K562 (cell line): Measurements from ENCODE around the gene EXTL1. TPM values are rescaled to one million over a fixed set of nuclear protein-coding genes. Genes with fewer than 3 reads are reported as not detected.
A peak's percentile ranks its signal among the peaks of the same experiment; 100 is the strongest.

Experiments
- ATAC-seq: fragments of 200-7000 bp; cut with Tn5 transposase; 3 replicates; pipeline ENCODE4 v1.9.1; 2020; ENCODE audit warnings: moderate library complexity
- Bru-seq: library from RNA; stranded (reverse); fragments of 400-500 nt; gene quantifications from one replicate; lab custom pipeline; 2021; lab: Mats Ljungman, UMichigan
- BruChase-seq, 2 experiments: library from RNA; stranded (reverse); fragments of 400-500 nt; gene quantifications; one replicate each; lab custom pipeline; 2021; lab: Mats Ljungman, UMichigan
- BruUV-seq: library from RNA; stranded (reverse); fragments of 400-500 nt; replicated peaks from 2 replicates; lab custom pipeline; 2021; lab: Mats Ljungman, UMichigan
- CTCF ChIA-PET: fragments of 300-600 bp; formaldehyde crosslinking; extraction: SDS; loops from one replicate; lab custom pipeline; 2021; ENCODE audit warnings: low intra/inter-chr PET ratio; lab: Yijun Ruan, JAX
- POLR2A ChIA-PET: fragments of 300-600, 350-650 bp; sonication (Branson Sonifier 250); formaldehyde crosslinking; extraction: SDS; loops from one replicate; lab custom pipeline; 2021; ENCODE audit warnings: antibody characterized with exemption, inconsistent platforms; lab: Yijun Ruan, JAX
- DNase-seq, 4 experiments: peaks; one replicate each; pipeline versions ENCODE4 v3.0.0 to v3.0.0-alpha.2; 2011 to 2018; ENCODE audit warnings: low spot score in 3 of 4, mixed read lengths in 3 of 4; ENCODE audit errors: extremely low read depth in 1 of 4
- FAIRE-seq: peaks from 2 replicates; lab custom pipeline; 2011; peaks lifted over from hg19 to GRCh38; lab: Jason Lieb, UNC
- H2AFZ ChIP-seq: 2 replicates; pipeline ENCODE4 v1.6.0; 2011; ENCODE audit warnings: low read depth, low read length, control low read depth, inconsistent platforms
- H3K27ac ChIP-seq: fragments of 200-600 bp; 3 replicates; pipeline ENCODE4 v1.8.0; 2011; ENCODE audit warnings: low read depth, mild to moderate bottlenecking, control low read depth, inconsistent platforms, low read length, moderate library complexity, mixed read lengths; ENCODE audit errors: extremely low read depth
- H3K27me3 ChIP-seq, 2 experiments: fragments of 300-600 bp in 1 of 2; 2 replicates in 1 of 2; 3 replicates in 1 of 2; pipeline versions ENCODE4 v1.6.0 to v1.8.0; 2011; ENCODE audit warnings: inconsistent platforms in 2 of 2, low read length in 2 of 2, mild to moderate bottlenecking in 1 of 2, mixed read lengths in 1 of 2, moderate library complexity in 1 of 2; ENCODE audit not compliant: control insufficient read depth in 2 of 2, insufficient read depth in 2 of 2
- H3K36me3 ChIP-seq: fragments of 300-600 bp; 3 replicates; pipeline ENCODE4 v1.8.0; 2011; ENCODE audit warnings: mild to moderate bottlenecking, low read length, inconsistent platforms; ENCODE audit not compliant: control insufficient read depth, insufficient read depth
- H3K4me1 ChIP-seq, 2 experiments: fragments of 200-600 bp in 1 of 2; replicated peaks in 1 of 2; 2 replicates in 1 of 2; 3 replicates in 1 of 2; pipeline versions ENCODE4 v1.5.1 to v1.8.0; 2011; ENCODE audit warnings: inconsistent platforms in 2 of 2, low read length in 2 of 2, mild to moderate bottlenecking in 1 of 2, mixed read lengths in 1 of 2, moderate library complexity in 1 of 2; ENCODE audit not compliant: control insufficient read depth in 2 of 2, insufficient read depth in 2 of 2
- H3K4me2 ChIP-seq: 2 replicates; pipeline ENCODE4 v1.6.1; 2011; ENCODE audit warnings: low read length, control low read depth, inconsistent platforms, mixed read lengths; ENCODE audit not compliant: insufficient read depth
- H3K4me3 ChIP-seq: fragments of 200-600 bp; sonication (generic), shearing (Covaris generic); 2 replicates; pipeline ENCODE4 v1.5.1; 2016; ENCODE audit warnings: control low read depth, inconsistent platforms
- H3K79me2 ChIP-seq: fragments of 200-600 bp; 3 replicates; pipeline ENCODE4 v1.8.0; 2011; ENCODE audit warnings: low read length, inconsistent platforms; ENCODE audit not compliant: control insufficient read depth, insufficient read depth
- H3K9ac ChIP-seq, 2 experiments: 2 replicates each; pipeline versions ENCODE4 v1.6.0 to v1.6.1; 2011; ENCODE audit warnings: low read depth in 2 of 2, low read length in 2 of 2, control low read depth in 1 of 2, inconsistent platforms in 1 of 2, mild to moderate bottlenecking in 1 of 2, mixed read lengths in 1 of 2; ENCODE audit not compliant: insufficient read depth in 1 of 2
- H3K9me1 ChIP-seq: one replicate; pipeline ENCODE4 v1.6.0; 2011; ENCODE audit warnings: inconsistent platforms, mild to moderate bottlenecking, low read length, moderate library complexity; ENCODE audit not compliant: control insufficient read depth, insufficient read depth
- H3K9me3 ChIP-seq: replicated peaks from 2 replicates; pipeline ENCODE4 v1.5.1; 2011; ENCODE audit warnings: low read depth, low read length, inconsistent platforms; ENCODE audit not compliant: control insufficient read depth, insufficient read depth
- H4K20me1 ChIP-seq: replicated peaks from 2 replicates; pipeline ENCODE4 v1.6.1; 2011; ENCODE audit warnings: low read length, inconsistent platforms, mixed read lengths; ENCODE audit not compliant: control insufficient read depth, insufficient read depth
- BDP1 ChIP-seq: IDR thresholded peaks from 3 replicates; pipeline ENCODE4 v1.6.1; 2011; ENCODE audit not compliant: insufficient read length, insufficient read depth
- CBFA2T3 ChIP-seq: fragments of 450-650 bp; IDR thresholded peaks from 2 replicates; pipeline ENCODE4 v1.6.1; 2017
- FIP1L1 ChIP-seq: fragments of 200-400 bp; formaldehyde crosslinking; IDR thresholded peaks from 2 replicates; pipeline ENCODE4 v1.6.1; 2018; ENCODE audit warnings: mild to moderate bottlenecking, low read depth, low read length; ENCODE audit not compliant: poor library complexity, severe bottlenecking
- GATA2 ChIP-seq: sonication (generic); formaldehyde crosslinking; IDR thresholded peaks from 2 replicates; pipeline ENCODE4 v1.4.0; 2020; ENCODE audit warnings: mild to moderate bottlenecking, missing genetic modification reagents
- PTTG1 ChIP-seq: fragments of 450-650 bp; IDR thresholded peaks from 2 replicates; pipeline ENCODE4 v1.6.1; 2016; ENCODE audit warnings: low read depth, mild to moderate bottlenecking, missing genetic modification characterization, missing compliant biosample characterization
- RBBP5 ChIP-seq: fragments of 200-600 bp; sonication (generic); IDR thresholded peaks from 2 replicates; pipeline ENCODE4 v1.6.1; 2012; ENCODE audit warnings: borderline replicate concordance, mild to moderate bottlenecking, low read length, control low read depth, inconsistent platforms; ENCODE audit not compliant: insufficient read depth, poor library complexity, severe bottlenecking
- RBFOX2 ChIP-seq: fragments of 200-400 bp; formaldehyde crosslinking; IDR thresholded peaks from 2 replicates; pipeline ENCODE4 v1.6.1; 2017; ENCODE audit warnings: low read depth, mild to moderate bottlenecking, low read length, moderate library complexity
- SLC30A9 ChIP-seq: fragments of 250-450 bp; sonication (Bioruptor Pico); IDR thresholded peaks from 2 replicates; pipeline ENCODE4 v1.8.0; 2022; ENCODE audit warnings: mild to moderate bottlenecking, moderate library complexity
- ZBTB7A ChIP-seq: IDR thresholded peaks from 2 replicates; pipeline ENCODE4 v1.6.1; 2011; ENCODE audit warnings: low read depth, mild to moderate bottlenecking, low read length, moderate library complexity, borderline replicate concordance; ENCODE audit not compliant: control insufficient read depth
- ZNF197 ChIP-seq: fragments of 200-800 bp; sonication (Bioruptor generic); IDR thresholded peaks from 2 replicates; pipeline ENCODE4 v1.6.1; 2016; ENCODE audit warnings: low read depth, missing genetic modification characterization, missing compliant biosample characterization
- ZSCAN29 ChIP-seq: fragments of 450-650 bp; IDR thresholded peaks from 2 replicates; pipeline ENCODE4 v1.6.1; 2017
- WGBS: fragments of 100-300 bp; shearing (Covaris generic); methylation state at CpG from one replicate; pipeline ENCODE4 v1.1.6; 2016; ENCODE audit warnings: low coverage, mixed read lengths; ENCODE audit not compliant: insufficient coverage; ENCODE audit errors: missing lambda C conversion rate; 5-methylcytosine and 5-hydroxymethylcytosine counted together
- in situ Hi-C: fragments of 300-500 bp; cut with MboI; formaldehyde crosslinking; loops from 4 replicates; pipeline ENCODE4 v1.15.0; 2018; ENCODE audit warnings: inconsistent platforms, mixed read lengths
- intact Hi-C: fragments of 100-400 bp; cut with micrococcal nuclease; formaldehyde crosslinking; loops from 2 replicates; pipeline ENCODE4 v1.14.2; 2022
- long read RNA-seq, 3 experiments: library from polyadenylated mRNA in 2 of 3; library from RNA in 1 of 3; unstranded in 2 of 3; stranded (forward) in 1 of 3; transcript quantifications; one replicate each; pipeline ENCODE4 v2.0.0, GENCODE V29; 2019 to 2022
- polyA minus RNA-seq, 3 experiments: library from RNA; depleted of rRNA, polyadenylated mRNA; stranded (reverse); fragments of >200 nt; gene quantifications; 2 replicates each; pipeline ENCODE4 v1.2.3, GENCODE V29; 2011
- polyA plus RNA-seq, 8 experiments: library from polyadenylated mRNA; depleted of rRNA in 4 of 8; stranded (reverse) in 5 of 8; unstranded in 3 of 8; fragments of >200 nt; fragmentation: Nextera tagmentation in 2 of 8; fragmentation: Illumina TruSeq in 1 of 8; extraction: Ambion mirVana in 2 of 8; extraction: Trizol in 1 of 8; gene quantifications; 2 replicates each; pipeline versions ENCODE4 v1.2.1 to v1.2.3, GENCODE V29; 2011 to 2014; ENCODE audit warnings: inconsistent platforms in 1 of 8, missing spikeins in 1 of 8
- total RNA-seq, 7 experiments: library from RNA; depleted of rRNA in 6 of 7; stranded (reverse); fragments of >200 nt in 6 of 7; fragmentation: Illumina TruSeq in 2 of 7; extraction: Trizol in 2 of 7; gene quantifications; 2 replicates each; pipeline versions ENCODE4 v1.2.1 to v1.2.3, GENCODE V29; 2011 to 2021; ENCODE audit warnings: low replicate concordance in 1 of 7
- TF ChIP-seq, protein P1 (sequence below): sonication (generic); formaldehyde crosslinking; IDR thresholded peaks from 2 replicates; pipeline ENCODE4 v1.8.1; 2022; ENCODE audit warnings: missing genetic modification reagents
- TF ChIP-seq, protein P2 (sequence below): sonication (generic); formaldehyde crosslinking; IDR thresholded peaks from 2 replicates; pipeline ENCODE4 v1.8.0; 2022; ENCODE audit warnings: missing genetic modification reagents, mild to moderate bottlenecking, borderline replicate concordance

EXTL1 gene, protein sequence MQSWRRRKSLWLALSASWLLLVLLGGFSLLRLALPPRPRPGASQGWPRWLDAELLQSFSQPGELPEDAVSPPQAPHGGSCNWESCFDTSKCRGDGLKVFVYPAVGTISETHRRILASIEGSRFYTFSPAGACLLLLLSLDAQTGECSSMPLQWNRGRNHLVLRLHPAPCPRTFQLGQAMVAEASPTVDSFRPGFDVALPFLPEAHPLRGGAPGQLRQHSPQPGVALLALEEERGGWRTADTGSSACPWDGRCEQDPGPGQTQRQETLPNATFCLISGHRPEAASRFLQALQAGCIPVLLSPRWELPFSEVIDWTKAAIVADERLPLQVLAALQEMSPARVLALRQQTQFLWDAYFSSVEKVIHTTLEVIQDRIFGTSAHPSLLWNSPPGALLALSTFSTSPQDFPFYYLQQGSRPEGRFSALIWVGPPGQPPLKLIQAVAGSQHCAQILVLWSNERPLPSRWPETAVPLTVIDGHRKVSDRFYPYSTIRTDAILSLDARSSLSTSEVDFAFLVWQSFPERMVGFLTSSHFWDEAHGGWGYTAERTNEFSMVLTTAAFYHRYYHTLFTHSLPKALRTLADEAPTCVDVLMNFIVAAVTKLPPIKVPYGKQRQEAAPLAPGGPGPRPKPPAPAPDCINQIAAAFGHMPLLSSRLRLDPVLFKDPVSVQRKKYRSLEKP
- total RNA-seq (2011; cell fraction: chromatin; rRNA removed; ENCODE audit: low replicate concordance) = 0.58 TPM in 1 of 2 replicates, not detected in the other
- total RNA-seq (2011; cell fraction: nucleolus; rRNA removed) = 1.5 and 2.0 TPM in 2 replicates
- 0.95 and 1.9 TPM in 2 replicates for total RNA-seq (2011; cell fraction: nucleoplasm; rRNA removed)
- total RNA-seq (2014; rRNA removed) (0.12 and 0.23 TPM in 2 replicates), total RNA-seq (2014; rRNA removed; fragmentation: Illumina TruSeq; extraction: Trizol) (0.04 TPM in 1 of 2 replicates, not detected in the other), total RNA-seq (2015; rRNA removed; fragmentation: Illumina TruSeq; extraction: Trizol) (0.07 and 0.08 TPM in 2 replicates), total RNA-seq (2021) (0.13 and 0.16 TPM in 2 replicates), polyA plus RNA-seq (2011; rRNA removed) (0.07 and 0.11 TPM in 2 replicates), polyA plus RNA-seq (2014; fragmentation: Illumina TruSeq; extraction: Trizol) (0.06 TPM in 1 of 2 replicates, not detected in the other), polyA plus RNA-seq (2014; fragmentation: Nextera tagmentation; extraction: Ambion mirVana) (not detected), polyA plus RNA-seq (2014; rRNA removed) (0.09 and 0.16 TPM in 2 replicates), polyA minus RNA-seq (2011; rRNA and poly(A)+ RNA removed) (0.11 and 0.18 TPM in 2 replicates), Bru-seq, nascent RNA (percentile 26 among the genes with signal in this experiment), BruChase-seq, experiment 1, labeled RNA remaining after a 2-hour chase (not detected), BruChase-seq, experiment 2, labeled RNA remaining after a 6-hour chase (percentile 16 among the genes with signal in this experiment)
- polyA plus RNA-seq (2011; cell fraction: cytosol; rRNA removed) = 0.07 and 0.13 TPM in 2 replicates
- 0.28 and 0.32 TPM in 2 replicates for polyA plus RNA-seq (2011; cell fraction: nucleus; rRNA removed)
- 0.13 and 0.68 TPM in 2 replicates for polyA plus RNA-seq (2012)
- 0.29 and 0.55 TPM in 2 replicates for polyA minus RNA-seq (2011; cell fraction: cytosol; rRNA and poly(A)+ RNA removed)
- polyA minus RNA-seq (2011; cell fraction: nucleus; rRNA and poly(A)+ RNA removed) = 1.3 and 2.3 TPM in 2 replicates
- long read RNA-seq, experiment 1 = 0 reads
- long read RNA-seq, experiment 2 = 0 reads
- long read RNA-seq, experiment 3 = 0 reads

DNA sequence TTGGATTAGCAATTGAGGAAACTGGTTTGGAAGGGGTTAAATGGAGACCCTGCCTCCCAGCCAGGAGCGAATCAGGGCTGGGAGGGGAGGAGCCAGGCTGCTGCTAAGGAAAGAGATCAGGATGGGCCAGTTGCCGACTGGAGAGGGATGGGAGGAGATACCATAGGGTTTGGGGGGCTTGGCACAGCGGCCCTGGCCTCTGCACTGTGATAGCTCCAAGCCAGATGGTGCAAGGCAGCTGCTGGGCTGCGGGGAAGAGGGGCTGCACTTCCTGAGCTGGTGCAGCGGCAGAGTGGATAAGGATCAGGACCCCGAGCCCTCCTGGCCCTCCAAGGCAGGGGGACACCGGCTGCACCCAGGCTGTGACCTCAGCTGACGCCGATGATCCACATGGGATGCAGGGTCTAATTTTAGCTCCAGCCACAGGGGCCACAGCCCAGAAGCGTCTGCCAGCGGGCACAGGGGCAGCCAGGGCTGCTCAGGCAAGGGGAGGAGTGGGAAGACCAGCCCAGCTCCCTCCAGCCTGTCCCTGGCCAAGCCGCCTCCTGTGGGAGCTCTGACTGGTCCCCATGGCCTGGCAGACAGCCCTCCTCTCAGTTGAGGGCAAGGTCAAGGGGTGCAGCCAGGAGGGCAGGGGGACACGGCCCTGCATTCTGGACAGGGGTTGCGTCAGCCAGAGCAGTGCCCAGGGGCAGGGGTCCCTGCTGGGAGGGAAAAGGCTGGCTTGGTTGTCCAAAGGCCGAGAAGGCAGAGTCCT is at the start of gene EXTL1:
Gene EXTL1 (plus strand): TSS at position 129 of the 757 bp plus-strand sequence. CDS start 872 bp downstream, outside the sequence.
- Histone ChIP-seq H3K4me2 (no peak within 1 kb of the TSS), H3K9me1 (no peaks in the 10 kb centered on the region), H3K9ac (peak within 1 kb of the TSS in 1 of 2 experiments; percentile 57; a peak in 2 of 4 replicates), H3K4me1 (peaks cover 6 to 27% of the 10 kb centered on the region in 2 experiments), H3K4me3 (no peak within 1 kb of the TSS), H3K9me3 (no peaks in the 10 kb centered on the region), H3K27me3 (no peaks in the 10 kb centered on the region), H4K20me1 (no peaks in the 10 kb centered on the region), H3K79me2 (no peaks in the 10 kb centered on the region), H3K27ac (no peak within 1 kb of the TSS), H3K36me3 (no peaks in the 10 kb centered on the region), H2AFZ (no peak within 1 kb of the TSS)
- ChIA-PET POLR2A (interaction anchor here (0.5 to 1.9 kb wide), 10 partner anchors 7 to 1052 kb away, joined by 3 to 9 read pairs (median 4); no protein-coding TSS in a partner anchor), CTCF (no interaction called here)
- peak; percentile 65 for ATAC-seq
- 35% methylated on average over 15 of the region's 15 CpGs for WGBS
- in situ Hi-C loops (no loop called here), intact Hi-C loops (no loop called here)
- FAIRE-seq = peak; percentile 85
- BruUV-seq = no TSS peak
- no peak for DNase-seq
- TF ChIP-seq ZSCAN29 (no peak), RBFOX2 (0 out of 2 replicates have a peak, but pooled peaks have one; percentile 18), ZNF197 (CRISPR knock-in tag) (no peak), FIP1L1 (peak; percentile 28), RBBP5 (no peak), PTTG1 (no peak), SLC30A9 (CRISPR knock-in tag) (no peak), GATA2 (CRISPR knock-in tag) (no peak), CBFA2T3 (0 out of 2 replicates have a peak, but pooled peaks have one; percentile 1), ZBTB7A (0 out of 2 replicates have a peak, but pooled peaks have one; percentile 31), BDP1 (no peak)
- TF ChIP-seq, protein P1, sequence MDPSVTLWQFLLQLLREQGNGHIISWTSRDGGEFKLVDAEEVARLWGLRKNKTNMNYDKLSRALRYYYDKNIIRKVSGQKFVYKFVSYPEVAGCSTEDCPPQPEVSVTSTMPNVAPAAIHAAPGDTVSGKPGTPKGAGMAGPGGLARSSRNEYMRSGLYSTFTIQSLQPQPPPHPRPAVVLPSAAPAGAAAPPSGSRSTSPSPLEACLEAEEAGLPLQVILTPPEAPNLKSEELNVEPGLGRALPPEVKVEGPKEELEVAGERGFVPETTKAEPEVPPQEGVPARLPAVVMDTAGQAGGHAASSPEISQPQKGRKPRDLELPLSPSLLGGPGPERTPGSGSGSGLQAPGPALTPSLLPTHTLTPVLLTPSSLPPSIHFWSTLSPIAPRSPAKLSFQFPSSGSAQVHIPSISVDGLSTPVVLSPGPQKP (CRISPR knock-in tag) = no peak
- TF ChIP-seq, protein P2, sequence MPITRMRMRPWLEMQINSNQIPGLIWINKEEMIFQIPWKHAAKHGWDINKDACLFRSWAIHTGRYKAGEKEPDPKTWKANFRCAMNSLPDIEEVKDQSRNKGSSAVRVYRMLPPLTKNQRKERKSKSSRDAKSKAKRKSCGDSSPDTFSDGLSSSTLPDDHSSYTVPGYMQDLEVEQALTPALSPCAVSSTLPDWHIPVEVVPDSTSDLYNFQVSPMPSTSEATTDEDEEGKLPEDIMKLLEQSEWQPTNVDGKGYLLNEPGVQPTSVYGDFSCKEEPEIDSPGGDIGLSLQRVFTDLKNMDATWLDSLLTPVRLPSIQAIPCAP = no peak
